Kasumi-1 (cell line): ENCODE data around the gene EFHD1.
"Not testable (repeated sequence)": the region's sequence is repeated elsewhere in the genome, so short reads cannot be mapped to it uniquely, and the experiment has no call there.

Experiments used
- DNase-seq, 2 experiments: peaks; one replicate each; lab custom pipeline; 2025; lab: John Stamatoyannopoulos, UW

Gene EFHD1

GRCh38 chr2:232621186-232621585 lies 12.2 kb upstream of the EFHD1 start:
- no peak for DNase-seq

GRCh38 chr2:232622563-232622962 lies 10.8 kb upstream of the EFHD1 start:
- DNase-seq = no peak

- no peak for DNase-seq
These were observed 9.3 kb upstream of the EFHD1 start for GRCh38 chr2:232623768-232624765.

- DNase-seq = no peak
These were observed 6.8 kb upstream of the EFHD1 start for GRCh38 chr2:232626584-232626983.

GRCh38 chr2:232628466-232629128 lies 4.8 kb upstream of the EFHD1 start:
- no peak for DNase-seq

GRCh38 chr2:232629129-232629475 lies 4.3 kb upstream of the EFHD1 start:
- DNase-seq = no peak

- DNase-seq = no peak
These were observed 1.0 kb upstream of the EFHD1 start for GRCh38 chr2:232632229-232632903.

- peak in 1 of 2 experiments; percentile 7 for DNase-seq
These were observed 446 bp upstream of the EFHD1 start for GRCh38 chr2:232632904-232633412.

- DNase-seq = no peak
These were observed 1.1 kb downstream of the EFHD1 start for GRCh38 chr2:232634206-232635150.

GRCh38 chr2:232635376-232635775 lies 2.0 kb downstream of the EFHD1 start:
- DNase-seq = not testable (repeated sequence)

- DNase-seq = no peak
These were observed 2.4 kb downstream of the EFHD1 start for GRCh38 chr2:232635820-232636219.

GRCh38 chr2:232636788-232637420 lies 3.5 kb downstream of the EFHD1 start:
- no peak for DNase-seq

- DNase-seq = no peak
These were observed 4.6 kb downstream of the EFHD1 start for GRCh38 chr2:232637866-232638583.

- no peak for DNase-seq
These were observed 7.9 kb downstream of the EFHD1 start for GRCh38 chr2:232641153-232641848.

- DNase-seq = no peak
These were observed 9.7 kb downstream of the EFHD1 start for GRCh38 chr2:232643147-232643425.

- DNase-seq = no peak
These were observed 10.5 kb downstream of the EFHD1 start for GRCh38 chr2:232643813-232644347.

- no peak for DNase-seq
These were observed 11.7 kb downstream of the EFHD1 start for GRCh38 chr2:232645061-232645460.

GRCh38 chr2:232646726-232647125 lies 13.3 kb downstream of the EFHD1 start:
- DNase-seq = no peak

GRCh38 chr2:232647261-232647660 lies 13.9 kb downstream of the EFHD1 start:
- no peak for DNase-seq
